Measurements from ENCODE around the gene ARHGEF37. TPM values are rescaled to one million over a fixed set of nuclear protein-coding genes. Genes with fewer than 3 reads are reported as not detected.

ARHGEF37 gene
- total RNA-seq, 1 experiment from 2014 or later: 0.42 TPM

- H3K23ac ChIP-seq (ENCODE audit: insufficient read length, low read depth, low read length): no peak overlapping the region
These were observed 75.4 kb downstream of the ARHGEF37 start for GRCh38 chr5:149656576-149657182.

More at GRCh38 chr5:149656576-149657182, 75.4 kb downstream of the ARHGEF37 start:
- H2BK15ac ChIP-seq (ENCODE audit: low read depth, low read length): no peak overlapping the region
- WGBS (ENCODE audit: extremely low coverage, insufficient read length, low lambda C conversion rate): no CpG with 5 or more reads among the region's 6 CpGs
- H3K14ac ChIP-seq (ENCODE audit: insufficient read depth, low read length): no peak overlapping the region
- H3K4me1 ChIP-seq (ENCODE audit: insufficient read depth, low read length): no peaks in the 10 kb centered on the region
- no peak overlapping the region for H2AFZ ChIP-seq (ENCODE audit: low read length)
- Mint-ChIP-seq H3K4me1 (peaks cover 6 to 10% of the 10 kb centered on the region in 2 experiments; a peak in 3 of 4 replicates), H3K4me3 (no peak overlapping the region), H3K36me3 (ENCODE audit: insufficient read depth in 1 of 3, low read depth in 3 of 3) (no peaks in the 10 kb centered on the region; a peak in 1 of 7 replicates), H3K27ac (no peak overlapping the region), H3K27me3 (ENCODE audit: low read depth) (no peaks in the 10 kb centered on the region), H3K9me3 (no peaks in the 10 kb centered on the region; a peak in 1 of 5 replicates)
- H3K4me2 ChIP-seq (ENCODE audit: insufficient read depth, insufficient read length, low read length): no peak overlapping the region
- peak; percentile 93 for TF ChIP-seq CTCF (conservative IDR thresholded peaks at IDR 0.05)
- H3K9me3 ChIP-seq (ENCODE audit: control insufficient read depth, low read depth, low read length): no peaks in the 10 kb centered on the region
- no peaks in the 10 kb centered on the region for H3K27me3 ChIP-seq (ENCODE audit: insufficient read depth, low read length)
- no peak overlapping the region for H3K18ac ChIP-seq (ENCODE audit: insufficient read length, low read depth, low read length)
- no peak overlapping the region for H4K8ac ChIP-seq (replicated peaks; ENCODE audit: insufficient read length, low read depth, low read length)
- no peak overlapping the region for H4K91ac ChIP-seq (ENCODE audit: insufficient read length, low read depth, low read length)
- no peaks in the 10 kb centered on the region for H4K20me1 ChIP-seq (ENCODE audit: control insufficient read depth, insufficient read depth, insufficient read length)
- H2BK20ac ChIP-seq (ENCODE audit: low read depth, low read length, poor library complexity, severe bottlenecking): no peak overlapping the region
- no peak overlapping the region for H4K5ac ChIP-seq (ENCODE audit: insufficient read length, low read depth, low read length)
- no peak overlapping the region for H3K27ac ChIP-seq (ENCODE audit: insufficient read length, low read depth, low read length)
- no peak overlapping the region for H3K56ac ChIP-seq (ENCODE audit: insufficient read length, low read depth, low read length)
- H2BK5ac ChIP-seq (ENCODE audit: insufficient read length, low read length): no peak overlapping the region
- H3K79me1 ChIP-seq (ENCODE audit: insufficient read depth, low read depth, low read length, poor library complexity, severe bottlenecking): no peaks in the 10 kb centered on the region
- no peak overlapping the region for H3K4ac ChIP-seq (ENCODE audit: low read depth, low read length)
- H3K23me2 ChIP-seq (ENCODE audit: insufficient read length, low read depth, low read length, poor library complexity, severe bottlenecking): no peaks in the 10 kb centered on the region
- H2BK120ac ChIP-seq (ENCODE audit: low read depth, low read length, poor library complexity, severe bottlenecking): no peak overlapping the region
- H3T11ph ChIP-seq (ENCODE audit: low read length): no peak overlapping the region
- no peak overlapping the region for H2BK12ac ChIP-seq (ENCODE audit: insufficient read length, low read depth, low read length)
- DNase-seq: peak; percentile 84
- H3K9ac ChIP-seq (ENCODE audit: extremely low read depth, insufficient read length, low read length): no peak overlapping the region
- H2AK5ac ChIP-seq (ENCODE audit: insufficient read length, low read length): no peak overlapping the region
- H3K79me2 ChIP-seq (ENCODE audit: insufficient read depth, low read length): no peaks in the 10 kb centered on the region
